Ovary (tissue), 9 donors: ENCODE results near the gene PGLYRP1. TPM values are rescaled to one million over a fixed set of nuclear protein-coding genes. Genes with fewer than 3 reads are reported as not detected.

Experiments
- DNase-seq, 5 donors: peaks; one replicate each; pipeline ENCODE4 v3.0.0-alpha.2; 2019 to 2020
- H3K27ac ChIP-seq, 2 donors: fragments of 200-600 bp; one replicate each; pipeline versions ENCODE4 v1.5.1 to v1.8.0; 2019 to 2022
- H3K27me3 ChIP-seq: fragments of 200-600 bp; one replicate; pipeline ENCODE4 v1.8.0; 2022
- H3K36me3 ChIP-seq: fragments of 200-600 bp; sonication (generic); one replicate; pipeline ENCODE4 v1.5.1; 2019
- H3K4me1 ChIP-seq: one replicate; pipeline ENCODE4 v1.8.1; 2013; ENCODE audit warnings: mild to moderate bottlenecking, moderate library complexity; ENCODE audit not compliant: insufficient read depth
- H3K4me3 ChIP-seq: fragments of 200-600 bp; sonication (generic); one replicate; pipeline ENCODE4 v1.5.1; 2017
- H3K9me3 ChIP-seq, 2 donors: fragments of 200-600 bp in 1 of 2; sonication (generic) in 1 of 2; one replicate each; pipeline versions ENCODE4 v1.5.1 to v1.8.1; 2013 to 2019; ENCODE audit warnings: mild to moderate bottlenecking in 1 of 2, moderate library complexity in 1 of 2
- CTCF ChIP-seq, 3 donors: fragments of 450-650 bp in 2 of 3; fragments of 200-600 bp in 1 of 3; IDR thresholded peaks; one replicate each; pipeline versions ENCODE4 v1.5.1 to v1.8.0; 2016 to 2022; ENCODE audit warnings: antibody characterized with exemption in 3 of 3, mild to moderate bottlenecking in 1 of 3
- EP300 ChIP-seq: sonication (generic); formaldehyde crosslinking; IDR thresholded peaks from one replicate; pipeline ENCODE4 v1.6.1; 2017; ENCODE audit warnings: antibody characterized with exemption
- POLR2A ChIP-seq: fragments of 450-650 bp; IDR thresholded peaks from one replicate; pipeline ENCODE4 v1.6.1; 2017; ENCODE audit warnings: antibody characterized with exemption, mild to moderate bottlenecking, moderate library complexity
- WGBS, 3 donors: extraction: QIAGEN DNeasy Blood & Tissue Kit in 1 of 3; methylation state at CpG; one replicate each; pipeline versions ENCODE4 v1.1.5 to v1.1.7; 2013 to 2017; 5-methylcytosine and 5-hydroxymethylcytosine counted together
- intact Hi-C, 4 donors: fragments of 100-400 bp; cut with DNase I; formaldehyde crosslinking; loops; one replicate each; pipeline versions ENCODE4 v1.11.0 to v1.15.1; 2022 to 2023
- polyA plus RNA-seq, 2 donors: library from polyadenylated mRNA; stranded (reverse); fragments of 200-250 nt in 1 of 2; fragments of 350-450 nt in 1 of 2; fragmentation: Illumina TruSeq in 1 of 2; extraction: RNeasy Lipid Tissue Mini Kit (QIAGEN cat#74804) in 1 of 2; gene quantifications; one replicate each; pipeline ENCODE4 v1.2.3, GENCODE V29; 2013 to 2014
- total RNA-seq, 7 donors: library from RNA; depleted of rRNA in 2 of 7; stranded (reverse); fragments of >200 nt in 2 of 7; fragmentation: NEBNext Ultra II Directional in 3 of 7; extraction: Animal tissue kit (Norgen Biotek cat#: 25700) in 3 of 7; gene quantifications; one replicate each; pipeline versions ENCODE4 v1.1.0 to v1.2.4, GENCODE V29; 2016 to 2023
- donor health status: DM: no; HTN: no; CAD: no; lungs with moderate emphysema.
- donor health status: DM: no; HTN: no; CAD: no.
- donor health status: Bipolar disorder and iron deficiency.
- donor health status: DM: yes; HTN: yes; CAD: no.
- donor health status: DM: no; HTN: no; CAD: no.
- donor health status: DM: yes; HTN: yes; CAD: no.

The PGLYRP1 gene
- total and polyA plus RNA-seq, 9 donors: not detected

GRCh38 chr19:46042252-46042883 is 19.5 kb upstream of the PGLYRP1 start:
- intact Hi-C loops: no loop called here
- H3K27me3 ChIP-seq: no peaks in the 10 kb centered on the region
- no peak overlapping the region for H3K27ac ChIP-seq
- DNase-seq: no peak
- no peaks in the 10 kb centered on the region for H3K36me3 ChIP-seq
- 35 to 46% (median 37%) methylated on average over 5 of the region's 5 CpGs for WGBS, 3 donors
- no peaks in the 10 kb centered on the region for H3K4me1 ChIP-seq
- H3K4me3 ChIP-seq: no peak overlapping the region
- TF ChIP-seq EP300 (no peak), CTCF (IDR thresholded peaks at IDR 0.05) (no peak), POLR2A (no peak)
- H3K9me3 ChIP-seq: no peaks in the 10 kb centered on the region

- 17 to 21% (median 17%) methylated on average over 7 of the region's 7 CpGs for WGBS, 3 donors
- no peaks in the 10 kb centered on the region for H3K4me1 ChIP-seq
These were observed 18.2 kb upstream of the PGLYRP1 start, which contains the start of gene IGFL4 for GRCh38 chr19:46040952-46041500. TSS of gene IGFL4 (minus strand) at chr19:46041002. CDS start at chr19:46040962, 40 bp downstream.

GRCh38 chr19:46040125-46040524 is 17.3 kb upstream of the PGLYRP1 start:
- Histone ChIP-seq H3K9me3 (no peaks in the 10 kb centered on the region), H3K4me1 (no peaks in the 10 kb centered on the region), H3K27ac (no peak overlapping the region), H3K4me3 (no peak overlapping the region), H3K36me3 (no peaks in the 10 kb centered on the region), H3K27me3 (no peaks in the 10 kb centered on the region)
- DNase-seq: no peak
- no peak for TF ChIP-seq CTCF (IDR thresholded peaks at IDR 0.05)
- TF ChIP-seq POLR2A: no peak
- no peak for TF ChIP-seq EP300
- WGBS, 3 donors: 61 to 92% (median 76%) methylated on average over 6 of the region's 6 CpGs
- intact Hi-C loops: no loop called here

More at GRCh38 chr19:46040952-46041500, 18.2 kb upstream of the PGLYRP1 start, which contains the start of gene IGFL4:
- H3K27ac ChIP-seq: no peak within 1 kb of the TSS
- TF ChIP-seq CTCF (IDR thresholded peaks at IDR 0.05): no peak
- TF ChIP-seq EP300: no peak
- TF ChIP-seq POLR2A: no peak
- no peaks in the 10 kb centered on the region for H3K36me3 ChIP-seq
- no peak for DNase-seq
- intact Hi-C loops: no loop called here
- no peaks in the 10 kb centered on the region for H3K27me3 ChIP-seq
- no peak within 1 kb of the TSS for H3K4me3 ChIP-seq
- H3K9me3 ChIP-seq: no peaks in the 10 kb centered on the region

GRCh38 chr19:46036744-46037128 is 13.9 kb upstream of the PGLYRP1 start:
- WGBS, 3 donors: 18 to 45% (median 37%) methylated on average over 1 to 3 of the region's 3 CpGs
- Histone ChIP-seq H3K36me3 (no peaks in the 10 kb centered on the region), H3K27ac (no peak overlapping the region), H3K27me3 (no peaks in the 10 kb centered on the region), H3K9me3 (no peaks in the 10 kb centered on the region), H3K4me3 (no peak overlapping the region), H3K4me1 (no peaks in the 10 kb centered on the region)
- TF ChIP-seq EP300 (no peak), CTCF (IDR thresholded peaks at IDR 0.05) (no peak), POLR2A (no peak)
- DNase-seq: no peak
- intact Hi-C loops: no loop called here
